Measurements from ENCODE around the gene RBP5.

DNA sequence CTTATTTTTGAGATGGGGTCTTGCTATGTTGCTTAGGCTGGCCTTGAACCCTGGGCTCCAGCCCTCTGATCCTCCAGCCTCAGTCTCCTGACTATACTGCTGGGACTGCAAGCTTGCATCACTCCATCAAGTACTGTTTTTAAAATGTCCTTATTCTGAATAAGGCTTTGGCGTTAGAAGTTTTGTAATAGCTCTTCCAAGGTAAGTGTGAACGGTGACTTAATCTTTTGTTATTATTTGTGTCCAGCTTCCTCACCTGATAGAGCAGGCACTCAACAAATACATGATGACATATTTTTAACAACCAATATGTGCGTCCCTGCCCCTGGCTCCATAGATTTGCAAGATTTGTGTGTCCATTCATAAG, 21.1 kb downstream of the RBP5 start:
- TF ChIP-seq, protein P1, sequence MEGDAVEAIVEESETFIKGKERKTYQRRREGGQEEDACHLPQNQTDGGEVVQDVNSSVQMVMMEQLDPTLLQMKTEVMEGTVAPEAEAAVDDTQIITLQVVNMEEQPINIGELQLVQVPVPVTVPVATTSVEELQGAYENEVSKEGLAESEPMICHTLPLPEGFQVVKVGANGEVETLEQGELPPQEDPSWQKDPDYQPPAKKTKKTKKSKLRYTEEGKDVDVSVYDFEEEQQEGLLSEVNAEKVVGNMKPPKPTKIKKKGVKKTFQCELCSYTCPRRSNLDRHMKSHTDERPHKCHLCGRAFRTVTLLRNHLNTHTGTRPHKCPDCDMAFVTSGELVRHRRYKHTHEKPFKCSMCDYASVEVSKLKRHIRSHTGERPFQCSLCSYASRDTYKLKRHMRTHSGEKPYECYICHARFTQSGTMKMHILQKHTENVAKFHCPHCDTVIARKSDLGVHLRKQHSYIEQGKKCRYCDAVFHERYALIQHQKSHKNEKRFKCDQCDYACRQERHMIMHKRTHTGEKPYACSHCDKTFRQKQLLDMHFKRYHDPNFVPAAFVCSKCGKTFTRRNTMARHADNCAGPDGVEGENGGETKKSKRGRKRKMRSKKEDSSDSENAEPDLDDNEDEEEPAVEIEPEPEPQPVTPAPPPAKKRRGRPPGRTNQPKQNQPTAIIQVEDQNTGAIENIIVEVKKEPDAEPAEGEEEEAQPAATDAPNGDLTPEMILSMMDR (IDR thresholded peaks at IDR 0.05) = no peak
- no peak for TF ChIP-seq POLR2A (IDR thresholded peaks at IDR 0.05)
